Tibial nerve (tissue), 4 donors: ENCODE results near the gene A4GNT.

ENCODE experiments used
- EP300 ChIP-seq, 2 donors: sonication (generic); formaldehyde crosslinking; IDR thresholded peaks; one replicate each; pipeline ENCODE4 v1.6.1; 2017; ENCODE audit warnings: antibody characterized with exemption in 2 of 2, mild to moderate bottlenecking in 1 of 2
- POLR2A ChIP-seq, 2 donors: fragments of 450-650 bp; IDR thresholded peaks; one replicate each; pipeline ENCODE4 v1.6.1; 2017; ENCODE audit warnings: antibody characterized with exemption in 2 of 2, mild to moderate bottlenecking in 2 of 2, moderate library complexity in 2 of 2
- TF ChIP-seq, protein P1 (sequence below), 5 experiments: fragments of 200-600 bp in 3 of 5; fragments of 450-650 bp in 2 of 5; sonication (generic) in 3 of 5; IDR thresholded peaks; one replicate each; pipeline ENCODE4 v1.5.1; 2016 to 2019; ENCODE audit warnings: antibody characterized with exemption in 5 of 5, mild to moderate bottlenecking in 3 of 5, moderate library complexity in 2 of 5

- TF ChIP-seq, protein P1, sequence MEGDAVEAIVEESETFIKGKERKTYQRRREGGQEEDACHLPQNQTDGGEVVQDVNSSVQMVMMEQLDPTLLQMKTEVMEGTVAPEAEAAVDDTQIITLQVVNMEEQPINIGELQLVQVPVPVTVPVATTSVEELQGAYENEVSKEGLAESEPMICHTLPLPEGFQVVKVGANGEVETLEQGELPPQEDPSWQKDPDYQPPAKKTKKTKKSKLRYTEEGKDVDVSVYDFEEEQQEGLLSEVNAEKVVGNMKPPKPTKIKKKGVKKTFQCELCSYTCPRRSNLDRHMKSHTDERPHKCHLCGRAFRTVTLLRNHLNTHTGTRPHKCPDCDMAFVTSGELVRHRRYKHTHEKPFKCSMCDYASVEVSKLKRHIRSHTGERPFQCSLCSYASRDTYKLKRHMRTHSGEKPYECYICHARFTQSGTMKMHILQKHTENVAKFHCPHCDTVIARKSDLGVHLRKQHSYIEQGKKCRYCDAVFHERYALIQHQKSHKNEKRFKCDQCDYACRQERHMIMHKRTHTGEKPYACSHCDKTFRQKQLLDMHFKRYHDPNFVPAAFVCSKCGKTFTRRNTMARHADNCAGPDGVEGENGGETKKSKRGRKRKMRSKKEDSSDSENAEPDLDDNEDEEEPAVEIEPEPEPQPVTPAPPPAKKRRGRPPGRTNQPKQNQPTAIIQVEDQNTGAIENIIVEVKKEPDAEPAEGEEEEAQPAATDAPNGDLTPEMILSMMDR (IDR thresholded peaks at IDR 0.05): peak in 1 of 5 experiments; percentile 10
- no peak for TF ChIP-seq EP300 (IDR thresholded peaks at IDR 0.05)
- no peak for TF ChIP-seq POLR2A (IDR thresholded peaks at IDR 0.05)
Observed at GRCh38 chr3:138097192-138098172, 34.7 kb downstream of the A4GNT start.
